ENCODE data around the gene TUBGCP6.
"Not testable (repeated sequence)": the region's sequence is repeated elsewhere in the genome, so short reads cannot be mapped to it uniquely, and the experiment has no call there.

The TUBGCP6 gene

DNA sequence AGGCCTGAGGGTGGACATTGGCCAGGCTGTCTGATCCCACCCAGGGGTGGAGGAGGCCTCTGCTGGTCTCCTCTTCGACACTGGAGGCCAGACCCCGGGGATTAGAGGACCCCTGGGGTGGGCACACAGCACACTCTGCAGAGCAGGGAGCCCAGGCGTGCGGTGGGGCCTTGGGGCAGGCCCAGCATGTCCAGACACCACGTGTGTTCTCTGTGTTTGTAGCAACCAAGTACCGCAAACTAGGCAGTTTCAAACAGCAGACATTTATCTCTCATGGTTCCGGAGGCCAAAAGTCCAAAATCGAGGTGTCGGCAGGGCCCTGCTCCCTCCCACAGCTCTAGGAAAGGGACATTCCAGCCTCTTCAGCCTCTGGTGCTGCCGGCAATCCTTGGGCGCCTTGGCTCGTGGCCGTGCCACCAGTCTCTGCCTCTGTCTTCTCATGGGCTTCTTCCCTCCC lies 72.8 kb downstream of the TUBGCP6 start:
- no peak for DNase-seq (ENCODE audit: low read depth in 2 of 3, low spot score in 2 of 3)

DNA sequence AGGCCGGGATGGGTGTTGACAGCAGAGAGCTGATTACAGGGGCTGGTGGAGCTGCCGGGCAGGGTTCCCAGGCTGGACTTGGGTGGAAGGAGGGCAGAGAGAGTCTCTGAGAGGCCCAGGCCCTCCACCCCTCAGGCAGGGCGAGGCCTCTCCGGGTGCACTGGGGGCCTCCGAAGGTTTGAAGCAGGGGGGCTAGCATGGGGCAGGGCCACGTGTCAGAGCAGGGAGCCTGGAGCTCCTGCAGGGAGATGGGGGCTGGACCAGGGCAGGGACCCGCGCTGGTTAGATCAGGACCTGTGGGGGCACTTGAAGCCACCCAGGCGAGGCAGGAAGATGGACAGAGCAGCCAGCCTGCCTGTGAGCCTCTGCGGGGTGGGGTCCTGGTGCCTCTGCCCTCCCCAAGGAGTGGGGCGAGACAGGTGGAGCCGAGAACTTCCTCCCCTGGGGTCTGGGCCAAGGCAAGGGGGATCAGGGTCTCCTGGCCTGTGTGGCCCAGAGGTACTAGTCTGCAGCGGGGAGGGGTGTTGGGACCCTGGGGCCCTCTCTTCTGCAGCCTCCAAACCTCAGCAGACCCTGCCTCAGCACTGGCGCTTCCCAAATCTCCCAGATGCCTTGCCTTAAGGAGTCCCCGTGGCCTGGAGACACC lies 73.4 kb downstream of the TUBGCP6 start:
- DNase-seq (ENCODE audit: low read depth in 2 of 3, low spot score in 2 of 3), result no peak

DNA sequence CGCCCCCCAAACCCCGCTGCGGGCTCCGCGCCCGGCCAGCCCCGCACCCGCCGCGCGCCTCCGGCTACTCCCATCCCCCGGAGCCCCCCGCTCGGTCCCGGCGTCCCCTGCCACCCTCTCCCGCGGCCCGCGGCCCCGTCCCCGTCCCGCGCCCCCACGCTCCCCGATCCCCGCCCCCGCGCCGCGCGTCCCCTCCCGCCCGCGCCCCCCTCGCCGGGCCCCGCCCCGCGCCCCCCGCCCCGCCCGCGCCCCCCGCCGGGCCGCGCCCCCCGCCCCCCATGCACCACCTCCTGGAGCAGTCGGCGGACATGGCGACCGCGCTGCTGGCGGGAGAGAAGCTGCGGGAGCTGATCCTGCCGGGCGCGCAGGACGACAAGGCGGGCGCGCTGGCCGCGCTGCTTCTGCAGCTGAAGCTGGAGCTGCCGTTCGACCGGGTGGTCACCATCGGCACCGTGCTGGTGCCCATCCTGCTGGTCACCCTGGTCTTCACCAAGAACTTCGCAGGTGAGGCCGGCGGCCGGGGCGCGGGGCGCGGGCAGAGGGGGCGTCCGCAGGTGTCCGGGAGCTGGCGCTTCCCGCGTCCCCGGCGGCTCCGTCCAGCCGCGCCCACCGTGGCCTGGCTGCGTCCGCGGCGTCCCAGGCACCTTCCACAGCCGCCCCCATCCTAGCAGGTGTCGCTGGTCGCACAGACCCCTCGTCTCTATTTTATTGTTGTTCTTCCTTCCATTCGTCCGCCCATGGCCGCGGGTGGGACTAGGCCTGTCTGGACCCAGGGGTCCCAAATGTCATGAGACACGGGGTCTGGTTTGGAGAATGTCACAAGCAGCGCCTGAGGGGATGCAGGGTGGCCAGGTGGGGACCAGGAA lies 74.1 kb downstream of the TUBGCP6 start, which contains the start of gene PANX2:
Gene PANX2 (plus strand): TSS at position 279 of the 866 bp plus-strand sequence. CDS start 0 bp downstream, at position 279.
- no peak for DNase-seq (ENCODE audit: low read depth in 2 of 3, low spot score in 2 of 3)

DNA sequence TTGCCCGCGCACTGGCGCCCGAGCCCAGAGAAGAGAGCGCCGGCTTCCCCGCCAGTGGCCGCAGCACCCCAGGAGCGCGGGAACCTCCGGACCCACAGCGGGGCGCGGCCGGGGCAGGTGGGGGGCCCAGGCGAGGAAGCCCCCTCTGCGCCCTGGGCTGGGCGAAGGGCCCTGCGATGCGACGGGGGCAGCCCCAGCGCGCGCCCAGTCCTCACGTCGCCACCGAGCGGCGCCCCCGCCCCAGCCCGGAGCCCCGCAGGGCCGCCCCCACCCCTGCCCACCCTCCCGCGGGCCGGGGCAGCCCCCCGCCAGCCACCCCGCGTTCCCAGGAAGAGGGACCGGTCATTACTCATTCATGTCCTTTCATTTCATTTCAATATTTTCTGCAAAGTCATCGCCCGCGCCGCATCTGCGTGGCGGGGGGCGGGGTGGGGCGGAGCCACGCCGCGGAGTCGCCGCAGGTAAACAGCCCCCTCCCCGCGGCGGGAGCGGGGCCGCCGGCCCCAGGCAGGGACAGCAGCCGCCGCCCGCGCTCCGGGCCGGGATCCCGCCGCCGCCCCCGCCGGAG lies 75.0 kb downstream of the TUBGCP6 start:
- DNase-seq (ENCODE audit: low read depth in 2 of 3, low spot score in 2 of 3), result no peak

DNA sequence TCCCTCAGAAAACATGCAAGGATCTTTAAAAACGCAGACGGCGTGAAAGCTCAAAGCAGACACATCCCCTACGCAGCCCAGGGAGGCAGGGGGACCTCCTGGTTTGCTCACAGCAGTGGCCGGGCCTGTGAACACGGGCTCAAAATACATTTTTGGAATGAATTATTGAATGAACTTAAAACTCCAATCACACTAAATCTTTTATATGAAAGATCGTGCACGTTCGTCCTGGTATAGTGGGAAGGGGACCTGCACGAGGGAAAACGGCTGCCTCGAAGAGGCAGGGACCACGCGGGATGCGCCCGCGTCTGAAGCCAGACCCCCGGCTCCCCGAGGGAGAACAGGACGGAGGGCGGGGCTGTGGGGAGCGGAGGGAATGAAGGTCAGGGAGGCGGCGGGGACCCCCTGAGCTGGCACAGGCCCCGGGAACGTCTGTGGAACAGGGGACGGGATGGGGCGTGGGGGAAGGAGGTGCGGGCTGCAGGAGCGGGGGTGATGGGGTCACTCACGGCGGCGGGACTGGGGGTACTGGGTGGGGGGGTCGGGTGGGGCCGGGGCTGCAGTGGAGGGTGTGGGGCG lies 75.6 kb downstream of the TUBGCP6 start:
- no peak for DNase-seq (ENCODE audit: low read depth in 2 of 3, low spot score in 2 of 3)

DNA sequence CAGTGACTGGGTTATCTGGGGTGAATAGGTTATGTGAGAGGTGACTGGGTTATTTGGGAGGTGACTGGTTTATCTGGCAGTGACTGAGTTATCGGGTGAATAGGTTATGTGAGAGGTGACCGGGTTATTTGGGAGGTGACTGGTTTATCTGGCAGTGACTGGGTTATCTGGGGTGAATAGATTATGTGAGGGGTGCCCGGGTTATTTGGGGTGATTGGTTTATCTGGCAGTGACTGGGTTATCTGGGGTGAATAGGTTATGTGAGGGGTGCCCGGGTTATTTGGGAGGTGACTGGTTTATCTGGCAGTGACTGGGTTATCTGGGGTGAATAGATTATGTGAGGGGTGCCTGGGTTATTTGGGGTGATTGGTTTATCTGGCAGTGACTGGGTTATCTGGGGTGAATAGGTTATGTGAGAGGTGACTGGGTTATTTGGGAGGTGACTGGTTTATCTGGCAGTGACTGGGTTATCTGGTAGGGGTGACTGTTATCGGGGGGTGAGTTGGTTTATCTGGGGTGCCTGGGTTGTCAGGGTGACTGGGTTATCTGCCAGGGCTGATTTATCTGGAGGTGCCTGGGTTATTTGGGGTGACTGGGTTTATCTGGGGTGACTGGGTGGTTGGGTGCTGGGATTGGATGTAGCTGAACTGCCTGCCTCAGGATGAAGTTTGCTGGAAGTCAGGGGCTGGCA lies 76.2 kb downstream of the TUBGCP6 start:
- DNase-seq (ENCODE audit: low read depth in 2 of 3, low spot score in 2 of 3), result not testable (repeated sequence)

DNA sequence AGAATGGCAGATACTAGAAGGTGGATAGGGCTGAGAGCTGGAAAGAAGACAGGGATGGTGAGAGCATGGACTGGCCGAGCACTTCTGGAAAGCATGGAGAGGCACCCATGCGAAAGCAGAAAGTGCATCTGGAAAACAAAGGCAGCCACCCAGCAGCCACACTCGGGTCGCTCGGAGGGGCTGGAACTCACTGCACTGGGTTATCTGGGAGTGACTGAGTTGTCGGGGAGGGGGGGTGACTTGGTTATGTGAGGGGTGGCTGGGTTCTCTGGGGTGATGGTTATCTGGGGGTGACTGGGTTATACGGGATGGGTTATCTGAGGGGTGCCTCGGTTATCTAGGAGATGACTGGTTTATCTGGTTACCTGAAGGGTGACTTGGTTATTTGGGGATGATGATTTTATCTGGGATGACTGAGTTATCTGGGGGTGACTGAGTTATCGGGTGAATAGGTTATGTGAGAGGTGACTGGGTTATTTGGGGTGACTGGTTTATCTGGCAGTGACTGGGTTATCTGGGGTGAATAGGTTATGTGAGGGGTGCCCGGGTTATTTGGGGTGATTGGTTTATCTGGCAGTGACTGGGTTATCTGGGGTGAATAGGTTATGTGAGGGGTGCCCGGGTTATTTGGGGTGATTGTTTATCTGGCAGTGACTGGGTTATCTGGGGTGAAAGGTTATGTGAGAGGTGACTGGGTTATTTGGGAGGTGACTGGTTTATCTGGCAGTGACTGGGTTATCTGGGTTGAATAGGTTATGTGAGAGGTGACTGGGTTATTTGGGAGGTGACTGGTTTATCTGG lies 76.9 kb downstream of the TUBGCP6 start:
- DNase-seq (ENCODE audit: low read depth in 2 of 3, low spot score in 2 of 3), result no peak
